Cerebellar nuclear complex (tissue), 1 donor: ENCODE results near the gene FBRS.
"Not testable (repeated sequence)": the region's sequence is repeated elsewhere in the genome, so short reads cannot be mapped to it uniquely, and the experiment has no call there.

Experiments
- DNase-seq, 2 experiments: peaks; one replicate each; lab custom pipeline; 2025; lab: John Stamatoyannopoulos, UW

The FBRS gene

GRCh38 chr16:30657866-30658730 is at the start of gene FBRS:
Gene FBRS, plus strand, starts transcription at chr16:30658431. Its CDS starts 1,088 bp downstream, at chr16:30659519.
- peak; percentile 100 for DNase-seq

- no peak for DNase-seq
Observed at GRCh38 chr16:30609002-30609925, 49.0 kb upstream of the FBRS start.

GRCh38 chr16:30609926-30610839 is 48.0 kb upstream of the FBRS start, which contains the start of gene ZNF689:
Gene ZNF689, minus strand, starts transcription at chr16:30610389. Its CDS starts 348 bp downstream, at chr16:30610041.
- peak; percentile 66 to 87 for DNase-seq

- DNase-seq: no peak
Observed at GRCh38 chr16:30615358-30616091, 42.7 kb upstream of the FBRS start.

GRCh38 chr16:30619202-30619601 is 39.0 kb upstream of the FBRS start:
- DNase-seq: no peak

- no peak for DNase-seq
Observed at GRCh38 chr16:30619638-30620037, 38.6 kb upstream of the FBRS start.

- DNase-seq: no peak
Observed at GRCh38 chr16:30620169-30620568, 38.1 kb upstream of the FBRS start.

- no peak for DNase-seq
Observed at GRCh38 chr16:30621765-30622164, 36.5 kb upstream of the FBRS start.

GRCh38 chr16:30622455-30623032 is 35.7 kb upstream of the FBRS start:
- DNase-seq: no peak

GRCh38 chr16:30623536-30624283 is 34.5 kb upstream of the FBRS start:
- DNase-seq: no peak

GRCh38 chr16:30626236-30626635 is 32.0 kb upstream of the FBRS start:
- no peak for DNase-seq

GRCh38 chr16:30628628-30629540 is 29.3 kb upstream of the FBRS start:
- peak in 1 of 2 experiments; percentile 46 for DNase-seq

GRCh38 chr16:30632454-30632853 is 25.8 kb upstream of the FBRS start:
- DNase-seq: not testable (repeated sequence)

- DNase-seq: no peak
Observed at GRCh38 chr16:30633526-30633925, 24.7 kb upstream of the FBRS start.

- DNase-seq: no peak
Observed at GRCh38 chr16:30636599-30636998, 21.6 kb upstream of the FBRS start.

GRCh38 chr16:30637139-30637538 is 21.1 kb upstream of the FBRS start:
- DNase-seq: not testable (repeated sequence)

- DNase-seq: no peak
Observed at GRCh38 chr16:30637944-30638343, 20.3 kb upstream of the FBRS start.

GRCh38 chr16:30641378-30641982 is 16.8 kb upstream of the FBRS start:
- no peak for DNase-seq
